Measurements from ENCODE around the gene C11orf24.

- TF ChIP-seq CTCF (IDR thresholded peaks at IDR 0.05) (no peak), ZFX (IDR thresholded peaks at IDR 0.05; ENCODE audit: borderline replicate concordance) (no peak)
Observed at GRCh38 chr11:68297494-68297811, 25.7 kb upstream of the C11orf24 start.
